Jurkat, Clone E6-1 (cell line): ENCODE results near the gene RNF114.
"Not testable (repeated sequence)": the region's sequence is repeated elsewhere in the genome, so short reads cannot be mapped to it uniquely, and the experiment has no call there.

Experiments used
- DNase-seq: peaks from one replicate; pipeline ENCODE4 v3.0.0-alpha.2; 2011; ENCODE audit warnings: low read depth, low spot score
- H3K4me3 ChIP-seq: 2 replicates; pipeline ENCODE4 v1.5.1; 2011; ENCODE audit warnings: mild to moderate bottlenecking, low read length, control low read depth, moderate library complexity

Gene RNF114

GRCh38 chr20:49955167-49955566 lies 19.0 kb downstream of the RNF114 start:
- H3K4me3 ChIP-seq: no peak overlapping the region
- DNase-seq: no peak

- DNase-seq, H3K4me3 ChIP-seq: not testable (repeated sequence)
Measured at GRCh38 chr20:49955830-49956396, 19.7 kb downstream of the RNF114 start.

GRCh38 chr20:49956689-49957088 lies 20.5 kb downstream of the RNF114 start:
- no peak for DNase-seq
- no peak overlapping the region for H3K4me3 ChIP-seq

GRCh38 chr20:49957089-49957938 lies 21.1 kb downstream of the RNF114 start:
- not testable (repeated sequence) for H3K4me3 ChIP-seq, DNase-seq

GRCh38 chr20:49961413-49961812 lies 25.2 kb downstream of the RNF114 start:
- no peak for DNase-seq
- H3K4me3 ChIP-seq: no peak overlapping the region

- H3K4me3 ChIP-seq: no peak overlapping the region
- DNase-seq: no peak
Measured at GRCh38 chr20:49964964-49965780, 29.0 kb downstream of the RNF114 start.

- no peak for DNase-seq
- H3K4me3 ChIP-seq: no peak overlapping the region
Measured at GRCh38 chr20:49965781-49966305, 29.6 kb downstream of the RNF114 start.

GRCh38 chr20:49966861-49967260 lies 30.7 kb downstream of the RNF114 start:
- DNase-seq: no peak
- H3K4me3 ChIP-seq: no peak overlapping the region

GRCh38 chr20:49969234-49969633 lies 33.0 kb downstream of the RNF114 start:
- DNase-seq: no peak
- no peak overlapping the region for H3K4me3 ChIP-seq

- DNase-seq: no peak
- H3K4me3 ChIP-seq: no peak overlapping the region
Measured at GRCh38 chr20:49969946-49970345, 33.7 kb downstream of the RNF114 start.

- H3K4me3 ChIP-seq: no peak overlapping the region
Measured at GRCh38 chr20:49970498-49970897, 34.3 kb downstream of the RNF114 start.

GRCh38 chr20:49973981-49974380 lies 37.8 kb downstream of the RNF114 start:
- H3K4me3 ChIP-seq: no peak overlapping the region
- no peak for DNase-seq

More at GRCh38 chr20:49970498-49970897, 34.3 kb downstream of the RNF114 start:
- DNase-seq: no peak

GRCh38 chr20:49976542-49976941 lies 40.3 kb downstream of the RNF114 start:
- no peak for DNase-seq
- H3K4me3 ChIP-seq: no peak overlapping the region

GRCh38 chr20:49977740-49978139 lies 41.5 kb downstream of the RNF114 start:
- not testable (repeated sequence) for H3K4me3 ChIP-seq, DNase-seq

- no peak for DNase-seq
- no peak overlapping the region for H3K4me3 ChIP-seq
Measured at GRCh38 chr20:49978685-49979029, 42.5 kb downstream of the RNF114 start.

- DNase-seq: peak; percentile 33
- H3K4me3 ChIP-seq: peak overlapping the region; percentile 16
Measured at GRCh38 chr20:49979030-49979832, 43.0 kb downstream of the RNF114 start.

GRCh38 chr20:49980140-49981008 lies 44.2 kb downstream of the RNF114 start:
- no peak overlapping the region for H3K4me3 ChIP-seq
- no peak for DNase-seq
